ENCODE measurements around the gene PLA2G2D.

The PLA2G2D gene

DNA sequence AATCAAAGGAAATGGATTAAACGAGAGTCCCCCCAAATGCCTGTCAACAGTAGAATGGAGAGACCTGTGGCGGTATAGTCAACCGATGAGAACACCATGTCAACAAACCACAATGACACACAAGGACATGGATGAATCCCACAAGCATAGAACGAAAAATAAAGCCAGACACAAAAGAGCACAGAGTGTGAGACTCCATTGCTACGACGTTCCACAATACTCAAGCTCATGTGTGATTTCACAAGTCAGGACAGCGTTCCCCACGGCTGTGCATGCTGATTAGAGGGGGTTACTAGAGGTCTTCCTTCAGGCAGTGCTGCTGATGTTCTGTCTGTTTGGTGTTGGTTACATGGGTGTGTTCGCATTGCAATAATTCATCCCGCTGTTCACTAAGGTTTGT lies 5.8 kb upstream of the PLA2G2D start:
- H3K27me3 ChIP-seq (ENCODE audit: control insufficient read depth, insufficient read depth, low read length) = peaks cover 30% of the 10 kb centered on the region
- no peak overlapping the region for H3K4me3 ChIP-seq (ENCODE audit: low read length)
- H3K36me3 ChIP-seq (ENCODE audit: insufficient read depth, low read length) = no peaks in the 10 kb centered on the region
- H3K4me2 ChIP-seq (ENCODE audit: low read length) = no peak overlapping the region
- no peak overlapping the region for H3K9ac ChIP-seq (ENCODE audit: low read depth, low read length)
- H3K9me3 ChIP-seq (replicated peaks; ENCODE audit: low read length) = no peaks in the 10 kb centered on the region
- peaks cover 7% of the 10 kb centered on the region for H3K4me1 ChIP-seq (ENCODE audit: control insufficient read depth, insufficient read depth, low read length)

DNA sequence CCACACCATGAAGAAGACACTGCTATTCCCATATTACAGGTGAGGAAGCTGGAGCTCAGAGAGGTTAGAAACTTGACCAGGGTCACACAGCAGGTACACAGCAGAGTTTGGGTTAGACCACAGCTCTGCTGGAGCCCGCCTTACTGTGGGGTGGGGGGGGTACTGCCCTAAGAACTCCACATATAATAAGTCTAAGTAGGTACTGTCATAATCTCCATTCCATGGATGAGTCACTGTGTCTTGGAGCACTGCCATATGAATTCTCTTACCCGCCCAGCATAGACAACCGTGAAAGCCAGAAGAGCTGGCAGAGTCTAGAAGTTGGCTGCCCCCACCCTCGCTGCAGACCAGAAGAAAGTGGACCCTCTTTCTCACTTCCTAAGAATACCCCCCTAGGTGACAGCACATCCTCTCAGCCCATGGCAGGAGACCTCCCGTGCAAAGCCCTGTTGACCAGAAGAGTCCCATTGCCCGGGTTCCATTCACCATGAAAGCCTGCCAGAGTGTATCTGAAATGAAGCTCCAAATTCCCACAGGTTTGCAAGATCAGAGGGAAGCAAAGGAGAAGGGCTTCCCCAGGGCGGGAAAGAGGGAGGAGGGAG lies 5.2 kb upstream of the PLA2G2D start:
- Histone ChIP-seq H3K9ac (ENCODE audit: low read depth, low read length) (no peak overlapping the region), H3K4me2 (ENCODE audit: low read length) (no peak overlapping the region), H3K9me3 (replicated peaks; ENCODE audit: low read length) (no peaks in the 10 kb centered on the region), H3K4me3 (ENCODE audit: low read length) (no peak overlapping the region), H3K27me3 (ENCODE audit: control insufficient read depth, insufficient read depth, low read length) (peaks cover 30% of the 10 kb centered on the region), H3K36me3 (ENCODE audit: insufficient read depth, low read length) (no peaks in the 10 kb centered on the region), H3K4me1 (ENCODE audit: control insufficient read depth, insufficient read depth, low read length) (peaks cover 7% of the 10 kb centered on the region)

DNA sequence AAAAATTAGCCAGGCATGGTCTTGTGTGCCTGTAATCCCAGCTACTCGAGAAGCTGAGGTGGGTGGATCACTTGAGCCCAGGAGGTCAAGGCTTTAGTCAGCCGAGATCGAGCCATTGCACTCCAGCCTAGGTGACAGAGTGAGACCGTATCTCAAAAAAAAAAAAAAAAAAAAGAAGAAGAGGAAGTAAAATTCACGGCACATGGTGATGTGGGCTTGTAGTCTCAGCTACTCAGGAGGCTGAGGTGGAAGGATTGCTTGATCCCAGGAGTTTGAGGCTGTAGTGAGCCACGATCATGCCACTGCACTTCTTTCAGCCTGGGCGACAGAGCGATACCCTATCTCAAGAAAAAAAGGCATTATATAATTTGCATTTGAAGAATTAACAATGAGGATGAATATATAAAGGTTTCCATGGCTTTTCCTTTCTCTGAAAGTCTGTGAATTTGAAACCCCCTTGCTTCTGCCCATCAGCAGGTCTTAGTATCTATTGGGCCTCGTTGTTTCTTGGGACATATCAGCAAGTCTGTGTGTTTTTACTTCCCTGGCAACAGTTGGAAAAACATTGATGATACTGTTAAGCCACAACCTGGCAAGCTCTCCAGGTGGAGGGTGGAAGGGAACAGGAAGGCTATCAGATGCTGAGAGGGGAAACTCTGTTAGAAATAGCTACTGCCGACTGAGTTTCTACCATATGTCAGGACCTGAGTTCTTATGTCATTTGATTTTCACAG lies 4.6 kb upstream of the PLA2G2D start:
- Histone ChIP-seq H3K27me3 (ENCODE audit: control insufficient read depth, insufficient read depth, low read length) (peaks cover 34% of the 10 kb centered on the region), H3K9ac (ENCODE audit: low read depth, low read length) (no peak overlapping the region), H3K4me2 (ENCODE audit: low read length) (no peak overlapping the region), H3K4me1 (ENCODE audit: control insufficient read depth, insufficient read depth, low read length) (peaks cover 7% of the 10 kb centered on the region), H3K36me3 (ENCODE audit: insufficient read depth, low read length) (no peaks in the 10 kb centered on the region), H3K4me3 (ENCODE audit: low read length) (no peak overlapping the region), H3K9me3 (replicated peaks; ENCODE audit: low read length) (no peaks in the 10 kb centered on the region)

GRCh38 chr1:20120796-20121195 lies 1.5 kb upstream of the PLA2G2D start:
- H3K4me2 ChIP-seq (ENCODE audit: low read length) = no peak overlapping the region
- H3K27me3 ChIP-seq (ENCODE audit: control insufficient read depth, insufficient read depth, low read length) = peaks cover 32% of the 10 kb centered on the region
- H3K4me1 ChIP-seq (ENCODE audit: control insufficient read depth, insufficient read depth, low read length) = peaks cover 7% of the 10 kb centered on the region
- H3K9ac ChIP-seq (ENCODE audit: low read depth, low read length) = no peak overlapping the region
- no peak overlapping the region for H3K4me3 ChIP-seq (ENCODE audit: low read length)
- no peaks in the 10 kb centered on the region for H3K9me3 ChIP-seq (replicated peaks; ENCODE audit: low read length)
- no peaks in the 10 kb centered on the region for H3K36me3 ChIP-seq (ENCODE audit: insufficient read depth, low read length)

DNA sequence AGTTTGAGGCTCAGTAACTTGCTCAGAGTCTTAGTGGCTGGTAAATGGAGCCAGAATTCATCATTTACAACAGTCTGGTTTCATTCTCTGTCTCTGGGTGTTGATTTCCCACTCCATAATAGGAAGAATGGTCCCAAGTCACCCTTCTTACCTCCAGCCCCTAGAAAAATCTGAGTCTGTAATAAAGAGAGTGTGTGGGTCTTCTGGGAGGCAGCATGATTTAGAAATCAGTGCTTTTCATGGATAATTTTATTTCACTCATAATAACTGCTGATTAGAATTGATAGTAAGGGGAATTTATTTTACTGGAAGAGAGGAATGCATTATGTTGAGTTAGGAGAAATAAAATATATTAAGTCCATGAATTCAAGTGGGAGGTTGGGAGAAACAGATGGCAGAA lies 2.1 kb downstream of the PLA2G2D start:
- Histone ChIP-seq H3K9ac (ENCODE audit: low read depth, low read length) (no peak overlapping the region), H3K4me3 (ENCODE audit: low read length) (no peak overlapping the region), H3K27me3 (ENCODE audit: control insufficient read depth, insufficient read depth, low read length) (peaks cover 37% of the 10 kb centered on the region), H3K4me1 (ENCODE audit: control insufficient read depth, insufficient read depth, low read length) (no peaks in the 10 kb centered on the region), H3K4me2 (ENCODE audit: low read length) (no peak overlapping the region), H3K9me3 (replicated peaks; ENCODE audit: low read length) (no peaks in the 10 kb centered on the region), H3K36me3 (ENCODE audit: insufficient read depth, low read length) (no peaks in the 10 kb centered on the region)

DNA sequence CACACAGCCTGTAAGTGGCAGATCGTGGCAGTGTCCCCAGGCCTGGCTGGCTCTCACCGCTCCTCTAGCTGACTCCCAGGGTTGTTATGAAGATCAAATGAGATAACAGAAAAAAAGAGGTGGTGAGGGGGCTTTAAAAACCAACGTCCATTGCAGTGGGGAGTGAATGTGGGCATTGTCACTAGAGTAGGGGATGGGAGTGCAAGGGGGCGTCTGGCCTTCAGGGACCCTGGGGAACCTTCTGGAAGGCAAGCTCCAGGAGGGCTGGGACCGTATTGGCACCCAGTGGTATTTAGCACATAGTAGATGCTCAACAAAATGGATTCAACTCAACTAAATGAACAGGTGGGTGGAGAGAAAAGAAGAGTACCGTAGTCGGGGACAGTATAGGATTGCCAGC lies 3.4 kb downstream of the PLA2G2D start:
- no peaks in the 10 kb centered on the region for H3K9me3 ChIP-seq (replicated peaks; ENCODE audit: low read length)
- peaks cover 30% of the 10 kb centered on the region for H3K27me3 ChIP-seq (ENCODE audit: control insufficient read depth, insufficient read depth, low read length)
- H3K4me3 ChIP-seq (ENCODE audit: low read length) = no peak overlapping the region
- H3K9ac ChIP-seq (ENCODE audit: low read depth, low read length) = no peak overlapping the region
- H3K4me2 ChIP-seq (ENCODE audit: low read length) = no peak overlapping the region
- no peaks in the 10 kb centered on the region for H3K4me1 ChIP-seq (ENCODE audit: control insufficient read depth, insufficient read depth, low read length)
- H3K36me3 ChIP-seq (ENCODE audit: insufficient read depth, low read length) = no peaks in the 10 kb centered on the region

- no peak overlapping the region for H3K4me2 ChIP-seq (ENCODE audit: low read length)
Measured at GRCh38 chr1:20115479-20115878, 3.9 kb downstream of the PLA2G2D start.

DNA sequence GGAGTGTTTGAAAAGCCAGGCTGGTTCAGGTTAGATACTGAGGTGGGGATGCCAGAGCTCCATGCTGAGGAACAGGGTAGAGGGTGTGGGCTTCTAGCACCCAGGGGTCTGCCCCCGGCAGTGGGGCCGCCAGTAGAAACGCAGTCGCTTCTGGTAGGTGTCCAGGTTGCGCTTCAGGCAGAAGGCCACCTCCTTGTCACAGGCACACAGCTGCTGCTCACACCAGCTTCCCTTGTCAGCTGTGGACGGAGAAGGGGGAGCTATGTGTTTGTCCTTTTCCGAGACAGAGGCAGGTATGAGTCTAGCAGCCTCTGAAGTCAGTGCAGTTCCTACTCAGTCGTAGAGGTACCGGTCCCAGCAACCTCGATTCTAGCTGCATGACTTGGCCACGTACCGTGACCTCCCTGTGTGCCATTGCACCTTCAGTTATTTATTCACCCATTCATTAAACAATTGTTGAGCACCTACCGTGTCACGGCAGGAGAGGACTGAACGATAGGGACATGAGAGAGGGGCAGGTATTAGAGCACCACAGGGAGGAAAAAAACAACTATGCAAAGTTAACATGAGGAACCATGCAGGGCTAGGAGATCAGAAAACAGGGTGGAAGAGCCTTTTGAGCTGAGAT lies 5.2 kb downstream of the PLA2G2D start:
- no peak overlapping the region for H3K4me2 ChIP-seq (ENCODE audit: low read length)
- H3K4me3 ChIP-seq (ENCODE audit: low read length) = no peak overlapping the region
- peaks cover 25% of the 10 kb centered on the region for H3K27me3 ChIP-seq (ENCODE audit: control insufficient read depth, insufficient read depth, low read length)
- no peak overlapping the region for H3K9ac ChIP-seq (ENCODE audit: low read depth, low read length)
- H3K4me1 ChIP-seq (ENCODE audit: control insufficient read depth, insufficient read depth, low read length) = no peaks in the 10 kb centered on the region
- H3K36me3 ChIP-seq (ENCODE audit: insufficient read depth, low read length) = no peaks in the 10 kb centered on the region
- no peaks in the 10 kb centered on the region for H3K9me3 ChIP-seq (replicated peaks; ENCODE audit: low read length)

More at GRCh38 chr1:20115479-20115878, 3.9 kb downstream of the PLA2G2D start:
- Histone ChIP-seq H3K9ac (ENCODE audit: low read depth, low read length) (no peak overlapping the region), H3K4me1 (ENCODE audit: control insufficient read depth, insufficient read depth, low read length) (no peaks in the 10 kb centered on the region), H3K4me3 (ENCODE audit: low read length) (no peak overlapping the region), H3K27me3 (ENCODE audit: control insufficient read depth, insufficient read depth, low read length) (peaks cover 26% of the 10 kb centered on the region), H3K36me3 (ENCODE audit: insufficient read depth, low read length) (no peaks in the 10 kb centered on the region), H3K9me3 (replicated peaks; ENCODE audit: low read length) (no peaks in the 10 kb centered on the region)

DNA sequence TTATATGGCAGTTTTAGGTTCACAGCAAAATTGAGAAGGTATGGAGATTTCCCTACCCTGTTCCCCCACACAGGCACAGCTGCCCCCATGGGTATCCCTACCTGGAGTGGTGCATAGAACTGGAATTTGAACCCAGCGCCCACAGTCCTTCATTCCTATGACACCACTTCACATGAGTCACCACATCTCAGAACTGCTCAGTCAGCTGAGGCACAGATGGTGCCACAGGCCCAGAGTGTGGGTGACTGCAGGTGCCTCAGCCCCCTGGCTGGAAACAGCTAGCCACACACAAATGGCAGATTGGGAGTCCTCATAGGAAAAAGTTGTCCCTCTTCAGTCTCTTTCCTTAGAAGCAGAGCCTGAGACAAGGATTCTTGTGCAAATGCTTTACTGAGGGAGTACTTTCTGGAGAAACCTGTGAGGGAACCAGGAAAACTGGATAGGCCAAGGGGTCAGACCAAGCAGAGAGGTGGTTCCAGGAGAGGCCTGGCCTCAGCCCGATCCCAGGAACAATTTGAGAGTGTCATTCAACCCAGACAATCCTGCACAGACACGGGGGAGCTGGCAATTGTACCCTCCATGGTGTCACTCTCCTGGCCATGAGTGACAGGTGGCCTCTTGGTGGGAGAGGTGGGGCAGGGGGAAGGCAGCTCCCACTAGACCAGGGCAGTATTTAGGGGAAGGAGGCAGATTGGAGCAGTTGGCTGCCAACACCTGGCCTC lies 6.9 kb downstream of the PLA2G2D start:
- H3K9ac ChIP-seq (ENCODE audit: low read depth, low read length) = no peak overlapping the region
- no peak overlapping the region for H3K4me2 ChIP-seq (ENCODE audit: low read length)
- H3K4me3 ChIP-seq (ENCODE audit: low read length) = no peak overlapping the region
- no peaks in the 10 kb centered on the region for H3K9me3 ChIP-seq (replicated peaks; ENCODE audit: low read length)
- H3K36me3 ChIP-seq (ENCODE audit: insufficient read depth, low read length) = no peaks in the 10 kb centered on the region
- H3K27me3 ChIP-seq (ENCODE audit: control insufficient read depth, insufficient read depth, low read length) = peaks cover 20% of the 10 kb centered on the region
- H3K4me1 ChIP-seq (ENCODE audit: control insufficient read depth, insufficient read depth, low read length) = no peaks in the 10 kb centered on the region

- no peaks in the 10 kb centered on the region for H3K4me1 ChIP-seq (ENCODE audit: control insufficient read depth, insufficient read depth, low read length)
- H3K4me2 ChIP-seq (ENCODE audit: low read length) = no peak overlapping the region
- no peak overlapping the region for H3K4me3 ChIP-seq (ENCODE audit: low read length)
- H3K27me3 ChIP-seq (ENCODE audit: control insufficient read depth, insufficient read depth, low read length) = peaks cover 26% of the 10 kb centered on the region
- no peaks in the 10 kb centered on the region for H3K36me3 ChIP-seq (ENCODE audit: insufficient read depth, low read length)
- no peaks in the 10 kb centered on the region for H3K9me3 ChIP-seq (replicated peaks; ENCODE audit: low read length)
- no peak overlapping the region for H3K9ac ChIP-seq (ENCODE audit: low read depth, low read length)
Measured at GRCh38 chr1:20111452-20111851, 7.9 kb downstream of the PLA2G2D start.

GRCh38 chr1:20110679-20111078 lies 8.7 kb downstream of the PLA2G2D start:
- H3K9ac ChIP-seq (ENCODE audit: low read depth, low read length) = no peak overlapping the region
- H3K27me3 ChIP-seq (ENCODE audit: control insufficient read depth, insufficient read depth, low read length) = peaks cover 30% of the 10 kb centered on the region
- H3K9me3 ChIP-seq (replicated peaks; ENCODE audit: low read length) = no peaks in the 10 kb centered on the region
- no peak overlapping the region for H3K4me3 ChIP-seq (ENCODE audit: low read length)
- H3K4me1 ChIP-seq (ENCODE audit: control insufficient read depth, insufficient read depth, low read length) = no peaks in the 10 kb centered on the region
- no peak overlapping the region for H3K4me2 ChIP-seq (ENCODE audit: low read length)
- H3K36me3 ChIP-seq (ENCODE audit: insufficient read depth, low read length) = no peaks in the 10 kb centered on the region

Measured in skeletal muscle satellite cell (primary cell).